ENCODE data around the gene ZNF213.
A peak's percentile ranks its signal among the peaks of the same experiment; 100 is the strongest.

Gene ZNF213

DNA sequence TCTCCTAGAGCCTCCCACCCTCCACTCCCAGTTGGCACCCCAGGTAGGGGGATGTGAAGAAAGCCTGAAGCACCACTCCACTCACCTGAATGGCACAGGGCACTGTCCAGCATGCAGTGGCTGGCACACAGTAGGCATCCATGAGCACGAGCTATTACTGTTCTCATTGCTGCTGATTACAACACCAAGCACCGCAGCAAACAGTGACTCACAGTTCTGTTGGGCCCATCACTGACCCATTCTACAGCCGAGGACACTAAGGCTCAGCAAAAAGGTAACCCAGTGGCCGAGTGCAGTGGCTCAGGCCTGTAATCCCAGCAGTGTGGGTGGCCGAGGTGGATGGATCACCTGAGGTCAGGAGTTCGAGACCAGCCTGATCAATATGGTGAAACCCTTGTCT lies 38.5 kb upstream of the ZNF213 start:
- peak; percentile 3 for DNase-seq (ENCODE audit: low spot score)
- TF ChIP-seq, protein P1, sequence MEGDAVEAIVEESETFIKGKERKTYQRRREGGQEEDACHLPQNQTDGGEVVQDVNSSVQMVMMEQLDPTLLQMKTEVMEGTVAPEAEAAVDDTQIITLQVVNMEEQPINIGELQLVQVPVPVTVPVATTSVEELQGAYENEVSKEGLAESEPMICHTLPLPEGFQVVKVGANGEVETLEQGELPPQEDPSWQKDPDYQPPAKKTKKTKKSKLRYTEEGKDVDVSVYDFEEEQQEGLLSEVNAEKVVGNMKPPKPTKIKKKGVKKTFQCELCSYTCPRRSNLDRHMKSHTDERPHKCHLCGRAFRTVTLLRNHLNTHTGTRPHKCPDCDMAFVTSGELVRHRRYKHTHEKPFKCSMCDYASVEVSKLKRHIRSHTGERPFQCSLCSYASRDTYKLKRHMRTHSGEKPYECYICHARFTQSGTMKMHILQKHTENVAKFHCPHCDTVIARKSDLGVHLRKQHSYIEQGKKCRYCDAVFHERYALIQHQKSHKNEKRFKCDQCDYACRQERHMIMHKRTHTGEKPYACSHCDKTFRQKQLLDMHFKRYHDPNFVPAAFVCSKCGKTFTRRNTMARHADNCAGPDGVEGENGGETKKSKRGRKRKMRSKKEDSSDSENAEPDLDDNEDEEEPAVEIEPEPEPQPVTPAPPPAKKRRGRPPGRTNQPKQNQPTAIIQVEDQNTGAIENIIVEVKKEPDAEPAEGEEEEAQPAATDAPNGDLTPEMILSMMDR (IDR thresholded peaks at IDR 0.05; ENCODE audit: extremely low read depth, missing control alignments): no peak

GRCh38 chr16:3097266-3097665 lies 37.6 kb upstream of the ZNF213 start:
- TF ChIP-seq, protein P1 (IDR thresholded peaks at IDR 0.05; ENCODE audit: extremely low read depth, missing control alignments): no peak
- DNase-seq (ENCODE audit: low spot score): no peak

DNA sequence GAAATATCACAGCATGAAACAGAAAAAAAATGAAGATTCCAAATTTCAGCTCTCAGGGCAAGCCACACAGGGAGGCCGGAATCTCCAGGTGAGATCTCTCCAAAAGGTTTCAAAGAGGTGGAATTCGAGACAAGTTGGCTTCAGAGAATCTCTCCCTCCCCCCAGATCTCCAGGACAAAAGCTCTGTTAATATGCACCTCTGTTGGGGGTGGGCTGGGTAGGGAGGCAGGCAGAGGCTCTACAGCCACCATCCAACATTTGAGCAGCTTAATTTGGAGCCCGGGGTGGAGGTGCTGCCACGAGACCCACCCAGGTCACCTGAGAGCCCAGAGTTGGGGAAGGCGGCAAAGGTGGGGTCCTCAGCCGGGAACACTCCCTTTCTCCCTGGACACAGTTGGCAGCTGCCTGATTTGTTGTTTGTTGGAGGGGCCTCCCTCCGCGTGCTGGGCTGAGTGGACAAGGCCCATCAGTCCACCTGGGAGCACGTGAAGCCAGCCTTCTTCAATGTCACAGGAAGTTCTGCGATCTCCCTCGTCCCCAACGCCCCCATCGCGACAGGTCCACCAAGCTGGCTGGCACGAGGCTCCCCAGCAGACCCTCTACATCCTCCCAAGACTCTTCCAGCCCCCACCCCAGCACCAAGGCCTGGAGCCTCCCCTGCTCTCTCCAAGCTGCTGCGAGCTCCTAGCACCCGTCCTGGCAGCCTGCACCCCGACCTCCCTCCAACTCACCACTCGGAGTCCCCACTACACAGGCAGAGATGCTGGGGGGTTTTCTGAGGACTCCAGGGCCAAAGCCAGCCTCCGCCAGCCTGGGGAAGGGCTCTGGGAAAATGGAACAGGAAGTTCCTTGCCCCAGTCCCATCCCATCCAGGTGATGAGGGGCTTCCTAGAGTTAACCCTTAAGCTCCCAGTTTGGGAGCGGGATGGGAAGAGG lies 36.1 kb upstream of the ZNF213 start, which contains the start of gene ZSCAN10:
Gene ZSCAN10 (minus strand): TSS at position 836 of the 936 bp plus-strand sequence. CDS start 6,357 bp downstream, outside the sequence.
- TF ChIP-seq, protein P1 (IDR thresholded peaks at IDR 0.05; ENCODE audit: extremely low read depth, missing control alignments): no peak

GRCh38 chr16:3099395-3099731 lies 35.5 kb upstream of the ZNF213 start:
- TF ChIP-seq, protein P1 (IDR thresholded peaks at IDR 0.05; ENCODE audit: extremely low read depth, missing control alignments): no peak
- DNase-seq (ENCODE audit: low spot score): no peak

More for the DNA sequence above, 36.1 kb upstream of the ZNF213 start, which contains the start of gene ZSCAN10:
- no peak for DNase-seq (ENCODE audit: low spot score)

GRCh38 chr16:3099732-3100499 lies 34.9 kb upstream of the ZNF213 start:
- TF ChIP-seq, protein P1 (IDR thresholded peaks at IDR 0.05; ENCODE audit: extremely low read depth, missing control alignments): no peak
- peak; percentile 97 for DNase-seq (ENCODE audit: low spot score)

- peak; percentile 70 for DNase-seq (ENCODE audit: low spot score)
- TF ChIP-seq, protein P1 (IDR thresholded peaks at IDR 0.05; ENCODE audit: extremely low read depth, missing control alignments): peak; percentile 74
These were observed 33.6 kb upstream of the ZNF213 start for GRCh38 chr16:3101018-3101840.

Data from GM20000 (cell line).